OCI-LY7 (cell line): ENCODE results near the gene DAP. TPM values are rescaled to one million over a fixed set of nuclear protein-coding genes. Genes with fewer than 3 reads are reported as not detected.

Source experiments
- BruUV-seq: library from RNA; stranded (reverse); fragments of 400-500 nt; replicated peaks from 2 replicates; lab custom pipeline; 2021; lab: Mats Ljungman, UMichigan
- CTCF ChIA-PET: fragments of 300-600 bp; sonication (Branson Sonifier 250); formaldehyde crosslinking; loops from one replicate; lab custom pipeline; 2022; ENCODE audit warnings: antibody characterized with exemption; ENCODE audit not compliant: unreplicated experiment; lab: Charles Lee
- POLR2A ChIA-PET: fragments of 300-600 bp; sonication (Branson Sonifier 250); formaldehyde crosslinking; loops from one replicate; lab custom pipeline; 2022; ENCODE audit warnings: antibody characterized with exemption; lab: Charles Lee
- DNase-seq: peaks from one replicate; pipeline ENCODE4 v3.0.0-alpha.2; 2015; ENCODE audit warnings: low spot score
- H2AFZ ChIP-seq: fragments of 200-600 bp; sonication (generic), shearing (Covaris generic); 2 replicates; pipeline ENCODE4 v1.6.1; 2014; ENCODE audit warnings: mild to moderate bottlenecking, antibody characterized with exemption, low read length, moderate library complexity
- H3K27ac ChIP-seq: fragments of 200-600 bp; sonication (generic); 2 replicates; pipeline ENCODE4 v1.5.1; 2014; ENCODE audit warnings: mixed run types, low read depth, mild to moderate bottlenecking, moderate library complexity, low read length, inconsistent platforms; ENCODE audit not compliant: poor library complexity, severe bottlenecking
- H3K36me3 ChIP-seq: fragments of 200-600 bp; sonication (generic); 2 replicates; pipeline ENCODE4 v1.6.1; 2014; ENCODE audit warnings: mild to moderate bottlenecking, antibody characterized with exemption, low read length, moderate library complexity, mixed read lengths; ENCODE audit not compliant: insufficient read depth
- H3K4me1 ChIP-seq: fragments of 200-600 bp; sonication (generic); 2 replicates; pipeline ENCODE4 v1.5.1; 2014; ENCODE audit warnings: mild to moderate bottlenecking, low read length; ENCODE audit not compliant: insufficient read depth, poor library complexity, severe bottlenecking
- H3K4me2 ChIP-seq: fragments of 200-600 bp; sonication (generic); 2 replicates; pipeline ENCODE4 v1.6.1; 2014; ENCODE audit warnings: mild to moderate bottlenecking, low read length
- H3K4me3 ChIP-seq: fragments of 200-600 bp; sonication (generic); 2 replicates; pipeline ENCODE4 v1.5.1; 2014; ENCODE audit warnings: mild to moderate bottlenecking, low read depth, low read length; ENCODE audit not compliant: poor library complexity, severe bottlenecking
- H3K79me2 ChIP-seq: fragments of 200-600 bp; sonication (generic); 2 replicates; pipeline ENCODE4 v1.6.1; 2016; ENCODE audit warnings: low read depth, mild to moderate bottlenecking, low read length, moderate library complexity, mixed read lengths; ENCODE audit not compliant: insufficient read depth
- H3K9me2 ChIP-seq: fragments of 200-600 bp; sonication (generic); 2 replicates; pipeline ENCODE4 v1.6.1; 2016; ENCODE audit warnings: mild to moderate bottlenecking, low read length, mixed read lengths; ENCODE audit not compliant: insufficient read depth
- H3K9me3 ChIP-seq: fragments of 200-600 bp; sonication (generic); 2 replicates; pipeline ENCODE4 v1.6.1; 2014; ENCODE audit warnings: mild to moderate bottlenecking, mixed run types, low read length, mixed read lengths
- H4K20me1 ChIP-seq: fragments of 200-600 bp; sonication (generic); 2 replicates; pipeline ENCODE4 v1.6.1; 2014; ENCODE audit warnings: mild to moderate bottlenecking, antibody characterized with exemption, low read length, moderate library complexity, mixed read lengths; ENCODE audit not compliant: insufficient read depth
- CTCF ChIP-seq: fragments of 200-600 bp; sonication (generic); conservative IDR thresholded peaks from 2 replicates; pipeline ENCODE4 v1.5.1; 2014; ENCODE audit warnings: mild to moderate bottlenecking, antibody characterized with exemption, low read length, moderate library complexity, mixed read lengths
- EZH2phosphoT487 ChIP-seq: fragments of 200-600 bp; sonication (generic); IDR thresholded peaks from 2 replicates; pipeline ENCODE4 v1.6.1; 2018; ENCODE audit warnings: low read depth, borderline replicate concordance, mild to moderate bottlenecking, mixed run types, antibody characterized with exemption, low read length, moderate library complexity, mixed read lengths
- intact Hi-C: fragments of 100-400 bp; cut with micrococcal nuclease; formaldehyde crosslinking; loops from one replicate; pipeline ENCODE4 v1.10.0; 2022; ENCODE audit not compliant: unreplicated experiment
- total RNA-seq, 2 experiments: library from RNA; depleted of rRNA in 1 of 2; stranded (reverse); fragments of >200 nt in 1 of 2; shearing (Covaris generic) in 1 of 2; gene quantifications; 2 replicates each; pipeline ENCODE4 v1.2.3, GENCODE V29; 2014 to 2022

DAP gene
- total RNA-seq, 2 experiments from 2014 or later: 21.5 to 96.1 TPM

GRCh38 chr5:10637944-10638343, 123.1 kb downstream of the DAP start:
- DNase-seq: no peak
- intact Hi-C loops: no loop called here

GRCh38 chr5:10636363-10637142, 124.5 kb downstream of the DAP start:
- Histone ChIP-seq H3K27ac (no peak overlapping the region), H3K4me3 (no peak overlapping the region), H4K20me1 (no peaks in the 10 kb centered on the region), H3K4me2 (no peak overlapping the region), H3K9me3 (0 out of 2 replicates have a peak, but pooled peaks cover 4% of the 10 kb centered on the region), H2AFZ (no peak overlapping the region), H3K9me2 (no peaks in the 10 kb centered on the region), H3K4me1 (peaks cover 44% of the 10 kb centered on the region), H3K79me2 (no peaks in the 10 kb centered on the region; the same call in 1 of the 2 replicates), H3K36me3 (peaks cover 13% of the 10 kb centered on the region)
- no peak for TF ChIP-seq CTCF
- TF ChIP-seq EZH2phosphoT487: no peak
- ChIA-PET POLR2A (interaction anchor here (0.7 kb wide), 1 partner anchor 39 kb away, joined by 3 read pairs; no protein-coding TSS in a partner anchor), CTCF (interaction anchor here (0.6 kb wide), 2 partner anchors 11 to 139 kb away, joined by 3 to 4 read pairs; no protein-coding TSS in a partner anchor)
- DNase-seq: no peak
- no TSS peak for BruUV-seq
- intact Hi-C loops: no loop called here

More at GRCh38 chr5:10637944-10638343, 123.1 kb downstream of the DAP start:
- H3K9me2 ChIP-seq: no peaks in the 10 kb centered on the region
- H3K4me2 ChIP-seq: no peak overlapping the region
- H3K4me3 ChIP-seq: no peak overlapping the region
- H3K36me3 ChIP-seq: peaks cover 13% of the 10 kb centered on the region
- H3K79me2 ChIP-seq: no peaks in the 10 kb centered on the region; the same call in 1 of the 2 replicates
- no peak overlapping the region for H3K27ac ChIP-seq
- no TSS peak for BruUV-seq
- H3K4me1 ChIP-seq: peaks cover 30% of the 10 kb centered on the region
- H4K20me1 ChIP-seq: no peaks in the 10 kb centered on the region
- H3K9me3 ChIP-seq: 0 out of 2 replicates have a peak, but pooled peaks cover 4% of the 10 kb centered on the region
- H2AFZ ChIP-seq: no peak overlapping the region
- ChIA-PET POLR2A (no interaction called here), CTCF (no interaction called here)
- TF ChIP-seq EZH2phosphoT487 (no peak), CTCF (no peak)
